Measurements from ENCODE around the gene CENPL. TPM values are rescaled to one million over a fixed set of nuclear protein-coding genes. Genes with fewer than 3 reads are reported as not detected.
A peak's percentile ranks its signal among the peaks of the same experiment; 100 is the strongest.

Gene CENPL
- total and polyA plus RNA-seq, 2 of the 4 experiments (the other 2 are of a cell fraction), result 6.3 to 21.1 TPM

- ChIA-PET POLR2A (ENCODE audit: unreplicated experiment) (no interaction called here), CTCF (no interaction called here)
- no peaks in the 10 kb centered on the region for H3K9me1 ChIP-seq (ENCODE audit: insufficient read depth, low read length)
- H3K4me1 ChIP-seq (ENCODE audit: control insufficient read depth, insufficient read depth, low read length), result no peaks in the 10 kb centered on the region
- no peak overlapping the region for H2BK20ac ChIP-seq (ENCODE audit: low read depth, low read length)
- no peak overlapping the region for H4K91ac ChIP-seq (ENCODE audit: insufficient read depth, low read depth, low read length)
- H4K20me1 ChIP-seq (ENCODE audit: insufficient read depth, low read length), result peaks cover 68% of the 10 kb centered on the region
- dilution Hi-C loops (cut with HindIII; ENCODE audit: low sequenced_read_pairs, unreplicated experiment), result no loop called here
- H2AK9ac ChIP-seq (replicated peaks; ENCODE audit: low read depth, low read length, poor library complexity), result no peak overlapping the region
- no peak for DNase-seq
- H2AK5ac ChIP-seq (ENCODE audit: low read depth, low read length), result no peak overlapping the region
- H3K27me3 ChIP-seq (ENCODE audit: control insufficient read depth, insufficient read depth, low read length), result no peaks in the 10 kb centered on the region
- intact Hi-C loops (cut with micrococcal nuclease), result no loop called here
- H4K5ac ChIP-seq (ENCODE audit: low read depth, low read length), result no peak overlapping the region
- no peaks in the 10 kb centered on the region for H3K9me3 ChIP-seq (ENCODE audit: control insufficient read depth, insufficient read depth, low read length)
- H4K8ac ChIP-seq (ENCODE audit: low read depth in 2 of 2, low read length in 2 of 2), result no peak overlapping the region
- ATAC-seq (ENCODE audit: low read depth), result no peak
- no peak overlapping the region for H2AFZ ChIP-seq (replicated peaks; ENCODE audit: low read length, poor library complexity)
- TF ChIP-seq MAZ (IDR thresholded peaks at IDR 0.05; ENCODE audit: borderline replicate concordance, low read depth, low read length) (no peak), ELK1 (IDR thresholded peaks at IDR 0.05; ENCODE audit: borderline replicate concordance, low read depth, low read length) (no peak), USF2 (IDR thresholded peaks at IDR 0.05; ENCODE audit: low read depth, low read length) (no peak), BHLHE40 (IDR thresholded peaks at IDR 0.05; ENCODE audit: low read depth, low read length) (no peak), SMC3 (IDR thresholded peaks at IDR 0.05; ENCODE audit: low read depth, low read length) (no peak), RAD21 (IDR thresholded peaks at IDR 0.05; ENCODE audit: low read length) (no peak), MXI1 (IDR thresholded peaks at IDR 0.05; ENCODE audit: borderline replicate concordance, low read depth, low read length) (no peak), MAFK (IDR thresholded peaks at IDR 0.05; ENCODE audit: low read depth, low read length) (no peak), POLR2A (IDR thresholded peaks at IDR 0.05; ENCODE audit: low read depth, low read length) (no peak; the same call in 1 of the 2 replicates), NFE2L2 (IDR thresholded peaks at IDR 0.05; ENCODE audit: low read depth, low read length) (no peak), RCOR1 (IDR thresholded peaks at IDR 0.05; ENCODE audit: insufficient replicate concordance, low read length) (no peak), CTCF (conservative IDR thresholded peaks at IDR 0.05; ENCODE audit: low read depth, low read length) (no peak), RFX5 (IDR thresholded peaks at IDR 0.05; ENCODE audit: low read depth, low read length) (no peak)
- H3K18ac ChIP-seq (ENCODE audit: low read depth, low read length), result no peak overlapping the region
- in situ Hi-C loops (cut with MboI; ENCODE audit: low sequenced_read_pairs), result no loop called here
- BruUV-seq (replicated peaks), result no TSS peak
- H3K4me2 ChIP-seq (ENCODE audit: low read depth, low read length), result no peak overlapping the region
- H3K79me1 ChIP-seq (ENCODE audit: low read depth in 1 of 2, low read length in 2 of 2), result peaks cover 9 to 35% of the 10 kb centered on the region in 2 experiments; a peak in 3 of 4 replicates
- no peak overlapping the region for H3K9ac ChIP-seq (ENCODE audit: low read depth, low read length)
- H3K14ac ChIP-seq (replicated peaks; ENCODE audit: low read depth, low read length), result no peak overlapping the region
- H3K23ac ChIP-seq (ENCODE audit: low read depth, low read length), result 0 out of 2 replicates have a peak overlapping the region, but pooled peaks have one; percentile 47
- H2BK5ac ChIP-seq (ENCODE audit: low read depth, low read length, poor library complexity, severe bottlenecking), result no peak overlapping the region
- H3K4me3 ChIP-seq (ENCODE audit: insufficient read depth, low read depth, low read length), result no peak overlapping the region
- no peak overlapping the region for H3K56ac ChIP-seq (ENCODE audit: extremely low read depth, insufficient read depth, low read length)
- no peak overlapping the region for H3K27ac ChIP-seq (ENCODE audit: insufficient read depth, low read length)
- no peak overlapping the region for H2BK15ac ChIP-seq (ENCODE audit: low read depth, low read length)
- no peak overlapping the region for H3K4ac ChIP-seq (ENCODE audit: low read depth, low read length)
- no peak overlapping the region for H2BK120ac ChIP-seq (ENCODE audit: low read depth, low read length)
- H3K36me3 ChIP-seq (ENCODE audit: control insufficient read depth, insufficient read depth, low read length), result peaks cover 44% of the 10 kb centered on the region
These were observed 38.8 kb upstream of the CENPL start for GRCh38 chr1:173863224-173864161.
